T-helper 2 cell (primary cell): ENCODE data around the gene S100B.

Experiments
- DNase-seq, 5 experiments: peaks; one replicate each; pipeline versions ENCODE4 v3.0.0 to v3.0.0-alpha.2; 2012 to 2022

S100B gene

DNA sequence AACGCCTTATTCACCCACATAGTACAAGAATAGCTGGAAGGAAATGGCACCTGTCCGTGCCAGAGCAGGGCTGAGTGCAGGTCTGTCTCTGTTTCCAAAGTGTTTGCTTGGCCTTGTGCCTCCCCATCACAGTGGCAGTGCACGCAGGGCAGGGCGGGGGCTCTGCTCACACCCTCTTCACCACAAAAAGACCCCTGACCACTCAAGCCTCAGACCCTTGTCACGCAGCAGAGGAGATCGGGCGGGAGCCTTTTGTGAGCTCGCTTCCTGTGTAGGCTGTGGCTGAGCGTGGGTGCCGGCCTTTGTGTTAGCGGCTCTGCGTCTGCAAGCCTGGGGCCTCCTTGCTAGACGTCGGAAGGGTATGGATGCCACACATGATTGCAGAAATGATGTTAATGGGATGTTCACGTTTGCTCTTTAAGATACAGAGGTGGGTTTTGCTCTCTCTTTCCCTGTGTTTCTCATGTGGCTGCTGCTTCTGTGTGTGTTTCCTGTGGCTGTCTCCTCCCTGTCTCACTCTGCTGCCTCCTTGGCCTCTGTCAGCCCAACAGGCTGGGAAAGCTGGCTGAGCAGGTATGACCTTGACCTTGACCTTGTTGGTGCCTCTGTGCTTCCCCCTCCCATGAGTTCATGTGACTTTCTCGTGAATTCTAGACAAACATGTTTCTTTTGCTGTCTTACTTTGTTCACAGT lies 45.4 kb downstream of the S100B start:
- peak in 4 of 5 experiments; percentile 21 to 87 (median 60) for DNase-seq

DNA sequence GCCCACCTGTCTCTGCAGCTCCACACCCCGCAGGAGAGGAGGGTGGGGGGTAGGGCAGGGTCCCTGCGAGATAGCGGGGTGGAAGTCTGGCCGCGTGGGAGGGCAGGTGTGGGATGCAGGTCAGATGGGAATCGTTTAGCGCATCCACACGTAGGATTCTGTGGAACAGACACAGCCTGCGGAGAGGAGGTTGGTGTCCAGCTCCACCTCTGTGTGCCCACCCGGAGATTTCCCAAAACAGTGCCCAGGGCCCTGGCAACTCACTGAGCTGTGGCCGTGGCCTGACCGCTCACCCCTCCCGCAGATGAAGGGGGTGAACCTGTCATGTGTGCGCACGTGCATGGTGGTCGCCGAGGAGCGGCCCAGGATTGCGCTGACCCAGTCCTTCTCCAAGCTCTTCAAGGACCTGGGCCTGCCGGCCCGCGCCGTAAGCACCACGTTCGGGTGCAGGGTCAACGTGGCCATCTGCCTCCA lies 46.9 kb downstream of the S100B start:
- no peak for DNase-seq

DNA sequence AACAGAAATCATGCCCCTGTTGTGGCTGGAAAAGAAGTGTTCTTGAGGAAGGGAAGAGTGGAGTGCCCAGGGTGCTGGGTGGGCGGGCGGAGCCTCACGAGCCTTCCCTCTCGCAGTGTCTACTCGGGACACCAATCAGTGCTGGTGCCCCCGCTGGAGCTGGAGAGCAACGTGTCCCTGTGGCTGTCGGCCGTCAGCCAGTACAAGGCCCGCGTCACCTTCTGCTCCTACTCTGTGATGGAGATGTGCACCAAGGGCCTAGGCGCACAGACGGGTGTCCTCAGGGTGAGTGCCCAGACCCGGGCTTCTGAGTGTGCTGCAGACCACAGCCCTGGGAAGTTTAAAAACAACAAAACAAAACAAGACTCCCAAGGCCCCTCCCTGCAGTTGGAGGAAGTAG lies 47.4 kb downstream of the S100B start:
- DNase-seq = no peak

DNA sequence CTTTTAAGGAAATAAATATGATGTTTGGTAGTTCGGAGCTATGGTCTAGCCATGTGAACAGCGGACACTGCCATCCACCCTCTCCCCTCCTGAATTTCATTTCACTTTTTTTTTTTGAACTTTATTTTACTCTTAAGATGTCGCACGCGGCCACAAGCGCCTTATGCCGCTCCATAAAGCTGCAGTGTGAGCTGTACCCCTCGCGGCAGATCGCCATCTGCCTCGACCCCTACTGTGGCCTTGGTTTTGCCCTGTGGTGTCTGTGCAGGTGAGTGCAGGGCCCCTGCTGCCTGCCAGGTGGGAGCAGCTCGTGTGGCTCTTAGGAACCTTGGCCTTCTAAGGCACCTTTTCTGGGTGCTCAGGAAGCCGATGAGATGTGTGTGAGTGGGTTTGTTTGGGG lies 48.1 kb downstream of the S100B start:
- no peak for DNase-seq

DNA sequence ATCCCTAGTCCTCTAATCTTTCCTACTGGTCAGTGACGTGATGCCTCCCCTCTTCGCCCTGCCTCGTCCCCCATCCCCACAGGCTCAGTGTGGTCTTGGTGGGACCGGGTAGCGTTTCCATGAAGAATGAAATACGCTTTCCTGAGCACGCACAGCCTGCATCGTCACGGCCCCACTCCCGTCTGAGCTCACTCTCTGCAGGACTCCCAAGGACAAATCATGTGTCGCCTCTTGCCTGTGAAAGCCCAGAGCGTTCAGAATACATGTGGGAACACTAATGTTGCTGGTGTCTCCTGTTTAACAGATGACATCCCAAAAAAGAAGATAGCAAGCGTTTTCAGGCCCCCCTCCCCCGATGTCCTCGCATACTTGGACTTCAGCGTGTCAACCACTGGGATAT lies 49.2 kb downstream of the S100B start:
- DNase-seq = no peak

DNA sequence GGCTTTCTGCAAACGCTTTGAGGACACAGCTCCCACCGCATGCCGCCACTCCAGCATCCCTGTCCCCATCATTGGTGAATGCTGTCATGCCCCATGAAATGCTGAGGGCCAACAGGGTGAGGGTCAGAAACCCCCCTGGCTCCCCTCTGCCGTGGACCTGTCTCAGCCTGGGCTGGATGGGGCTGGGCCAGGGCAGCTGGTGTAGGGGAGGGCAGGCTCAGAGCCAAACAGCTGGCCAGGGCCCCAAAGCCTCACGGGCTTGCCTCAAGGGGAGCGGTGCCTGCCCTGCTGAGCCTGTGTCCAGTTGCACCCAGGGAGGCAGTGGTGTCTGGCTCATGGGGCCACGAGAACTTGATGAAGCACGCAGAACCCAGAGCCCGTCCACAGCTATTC lies 49.7 kb downstream of the S100B start:
- DNase-seq = no peak

DNA sequence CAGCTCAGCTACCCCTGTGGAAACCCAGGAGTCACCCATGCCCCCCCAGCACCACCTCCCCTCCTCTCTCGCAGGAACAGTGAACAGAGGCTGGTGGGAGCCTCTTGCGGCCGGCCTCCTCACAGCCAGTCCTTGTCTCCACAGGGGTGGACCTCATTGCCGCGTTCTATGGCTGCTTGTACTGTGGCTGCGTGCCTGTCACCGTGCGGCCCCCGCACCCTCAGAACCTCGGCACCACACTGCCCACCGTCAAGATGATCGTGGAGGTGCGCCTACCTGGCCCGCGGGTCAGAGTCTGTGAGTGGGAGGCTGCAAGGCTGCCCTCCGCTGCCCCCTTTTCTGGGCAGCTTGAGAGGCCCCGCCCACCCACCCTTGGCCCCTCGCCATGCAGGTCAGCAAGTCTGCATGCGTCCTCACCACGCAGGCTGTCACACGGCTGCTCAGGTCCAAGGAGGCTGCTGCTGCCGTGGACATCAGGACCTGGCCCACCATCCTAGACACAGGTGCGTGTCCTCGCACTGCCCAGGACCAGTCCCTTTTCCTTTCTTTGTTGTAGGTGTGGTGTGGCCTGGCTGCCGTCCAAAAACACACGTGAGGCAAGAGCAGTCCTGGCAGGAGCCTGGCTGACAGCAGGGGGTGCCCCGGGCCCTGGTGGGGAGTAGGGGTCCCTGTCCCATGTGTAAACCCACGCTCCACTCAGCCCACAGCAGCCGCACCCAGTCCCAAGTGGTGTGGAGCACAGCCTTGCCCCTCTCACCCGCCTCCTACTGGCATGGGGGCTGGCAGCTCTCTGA lies 50.3 kb downstream of the S100B start:
- no peak for DNase-seq

DNA sequence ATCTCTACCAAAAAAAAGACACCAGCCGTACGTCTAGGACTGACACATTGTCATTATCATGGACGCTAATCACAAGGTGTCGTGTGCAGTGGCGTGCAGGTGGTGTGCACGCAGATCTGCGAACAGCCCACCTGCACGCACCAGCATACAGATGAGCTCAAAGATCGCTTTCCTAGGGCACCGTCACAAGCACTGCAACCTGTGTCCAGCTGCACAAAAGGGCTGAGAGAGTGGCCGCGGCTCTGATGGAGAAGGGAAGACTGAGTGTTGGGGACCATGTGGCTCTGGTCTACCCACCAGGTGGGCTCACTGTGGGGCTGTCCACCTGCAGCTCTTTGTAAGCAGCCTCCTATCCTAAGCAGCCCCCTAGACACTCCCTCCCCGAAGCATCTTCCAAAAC lies 50.9 kb downstream of the S100B start:
- no peak for DNase-seq

DNA sequence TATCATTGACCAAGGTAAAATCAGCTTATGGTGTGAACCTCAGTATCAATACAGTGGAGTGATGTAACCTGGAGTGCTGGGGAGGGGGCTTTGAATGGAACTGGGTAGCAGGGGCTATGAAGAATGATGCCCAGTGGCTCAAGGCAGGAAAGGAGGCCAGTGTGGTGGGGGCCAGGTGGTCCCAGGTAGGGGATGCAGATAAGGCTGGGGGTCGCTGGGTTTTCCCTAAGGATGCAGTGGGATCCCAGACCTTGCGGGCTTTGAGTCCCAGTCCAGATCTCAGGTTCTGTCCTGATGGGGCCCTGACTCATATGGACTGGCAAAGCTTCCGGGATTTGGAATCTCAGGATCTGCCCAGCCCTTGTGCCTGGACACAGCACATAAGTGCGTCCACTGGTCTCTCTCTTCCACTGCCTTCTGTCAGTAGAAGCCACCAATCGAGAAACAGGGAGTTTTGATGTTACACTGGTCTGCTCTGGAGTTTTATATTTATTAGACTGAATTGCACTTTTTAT lies 52.0 kb downstream of the S100B start:
- DNase-seq = no peak

DNA sequence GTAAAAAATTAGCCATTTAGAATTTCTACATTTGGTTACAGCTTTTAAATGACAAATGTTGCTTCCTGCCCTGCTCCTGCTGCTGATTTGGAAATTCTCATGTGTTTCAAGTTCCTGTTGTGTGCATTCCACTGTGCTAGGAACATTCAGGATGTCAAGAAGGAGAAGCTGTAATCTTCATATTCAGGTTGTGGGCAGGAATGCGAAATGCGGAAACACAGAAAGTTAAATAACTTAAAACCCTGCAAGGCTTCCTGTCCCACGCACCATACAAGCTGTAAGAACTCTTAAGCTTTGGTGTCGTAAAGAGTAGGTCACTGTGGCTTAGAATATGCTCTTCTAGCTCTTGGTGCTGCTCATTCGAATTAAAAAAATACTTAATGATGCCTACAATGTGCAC lies 52.6 kb downstream of the S100B start:
- peak in 2 of 5 experiments; percentile 46 to 61 for DNase-seq

DNA sequence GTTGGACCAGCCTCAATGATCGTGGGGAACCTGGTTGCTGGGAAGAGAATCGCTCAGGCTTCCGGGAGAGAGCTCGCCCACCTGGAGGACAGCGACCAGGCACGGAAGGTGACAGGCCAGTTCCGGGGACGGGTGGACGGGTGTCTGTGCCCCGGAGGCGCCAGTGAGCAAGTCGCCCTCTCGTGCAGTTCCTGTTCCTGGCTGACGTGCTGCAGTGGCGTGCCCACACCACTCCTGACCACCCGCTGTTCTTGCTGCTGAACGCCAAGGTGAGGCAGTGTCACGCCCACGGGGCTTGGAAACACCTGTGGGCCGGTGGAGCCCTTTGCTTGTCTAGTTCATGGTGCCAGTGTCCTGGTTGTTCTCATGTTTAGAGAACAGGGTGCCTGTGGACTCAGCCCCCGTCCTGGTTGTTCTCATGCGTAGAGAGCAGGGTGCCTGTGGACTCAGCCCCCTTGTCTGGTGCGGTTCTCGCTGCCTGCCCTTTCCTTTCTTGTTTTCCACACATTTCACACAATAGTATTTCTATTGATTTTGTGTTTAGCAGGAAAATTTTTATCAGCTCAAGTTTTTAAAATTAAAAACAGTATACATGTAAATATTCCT lies 53.1 kb downstream of the S100B start:
- peak in 2 of 5 experiments; percentile 25 to 61 for DNase-seq

DNA sequence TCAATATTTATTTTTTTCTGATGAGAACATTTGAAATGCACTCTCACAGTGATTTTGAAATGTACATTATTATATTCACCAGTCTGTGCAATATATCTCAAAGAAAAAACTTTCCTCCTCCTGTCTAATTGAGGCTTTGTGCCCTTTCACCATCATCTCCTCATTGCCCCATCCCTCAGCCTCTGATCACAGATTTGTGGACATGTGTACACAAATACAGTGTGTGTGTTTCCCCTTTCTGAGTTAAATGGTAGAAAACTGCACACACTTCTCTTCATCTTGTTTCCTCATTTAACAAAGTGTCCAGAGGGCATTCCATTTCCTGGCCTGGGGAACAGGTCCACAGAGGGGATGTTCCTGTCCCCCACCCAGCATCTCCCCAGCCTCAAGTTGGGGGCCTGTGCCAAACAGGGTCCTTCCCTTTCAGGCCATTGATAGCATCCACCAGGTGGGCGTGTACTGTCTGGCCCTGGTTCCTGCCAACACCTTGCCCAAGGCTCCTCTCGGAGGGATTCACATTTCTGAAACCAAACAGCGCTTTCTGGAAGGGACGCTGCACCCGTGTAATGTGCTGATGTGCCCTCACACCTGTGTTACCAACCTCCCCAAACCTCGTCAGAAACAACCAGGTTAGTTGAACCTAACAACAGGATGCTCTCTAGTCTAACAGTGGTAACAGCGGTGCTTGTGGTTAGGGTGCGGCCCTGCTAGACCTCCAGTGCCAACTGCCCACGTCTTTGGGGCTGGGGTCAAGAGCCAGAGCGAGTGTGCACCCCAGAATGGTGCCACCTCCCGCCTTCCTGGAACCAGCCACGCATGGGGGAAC lies 54.6 kb downstream of the S100B start:
- DNase-seq = peak in 3 of 5 experiments; percentile 30 to 96 (median 76)

DNA sequence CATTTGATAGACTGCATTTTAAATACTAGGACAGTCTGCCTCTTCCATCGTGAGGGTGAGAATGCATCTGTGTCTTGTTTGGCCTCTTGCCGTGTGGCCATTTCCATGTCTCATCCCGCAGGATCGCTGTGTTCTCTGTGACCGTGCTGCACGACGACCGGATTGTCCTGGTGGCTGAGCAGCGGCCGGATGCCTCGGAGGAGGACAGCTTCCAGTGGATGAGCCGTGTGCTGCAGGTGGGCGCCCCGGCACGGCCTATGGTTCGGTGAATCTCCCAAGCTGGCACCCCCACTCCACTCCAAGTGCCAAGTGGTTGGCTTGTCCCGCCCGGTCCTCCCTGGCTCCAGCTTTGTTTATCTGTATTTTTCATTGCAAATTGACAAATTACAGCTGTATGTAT lies 55.2 kb downstream of the S100B start:
- no peak for DNase-seq
